KOPT-K1 (cell line): ENCODE data around the gene GALNTL6.

Experiments
- H3K27ac ChIP-seq: fragments of 200-600 bp; sonication (generic); 2 replicates; pipeline ENCODE4 v1.5.1; 2016; ENCODE audit warnings: antibody characterized with exemption, mild to moderate bottlenecking, low read depth, low read length; ENCODE audit not compliant: poor library complexity, severe bottlenecking
- H3K36me3 ChIP-seq: fragments of 200-600 bp; sonication (generic); 2 replicates; pipeline ENCODE4 v1.5.1; 2017; ENCODE audit warnings: antibody characterized with exemption, mild to moderate bottlenecking, low read length, moderate library complexity; ENCODE audit not compliant: insufficient read depth
- H3K9me3 ChIP-seq: fragments of 200-600 bp; sonication (generic); 2 replicates; pipeline ENCODE4 v1.5.1; 2017; ENCODE audit warnings: antibody characterized with exemption, low read length, mild to moderate bottlenecking; ENCODE audit not compliant: insufficient read depth, poor library complexity, severe bottlenecking

GALNTL6 gene

GRCh38 chr4:172758586-172759340 is 945.6 kb downstream of the GALNTL6 start:
- H3K36me3 ChIP-seq: no peaks in the 10 kb centered on the region
- H3K27ac ChIP-seq: no peak overlapping the region
- H3K9me3 ChIP-seq: no peaks in the 10 kb centered on the region

- Histone ChIP-seq H3K9me3 (no peaks in the 10 kb centered on the region), H3K27ac (no peak overlapping the region), H3K36me3 (no peaks in the 10 kb centered on the region)
These were observed 947.3 kb downstream of the GALNTL6 start for GRCh38 chr4:172760512-172760911.

GRCh38 chr4:172762895-172763294 is 949.7 kb downstream of the GALNTL6 start:
- Histone ChIP-seq H3K9me3 (no peaks in the 10 kb centered on the region), H3K27ac (no peak overlapping the region), H3K36me3 (no peaks in the 10 kb centered on the region)

- Histone ChIP-seq H3K9me3 (no peaks in the 10 kb centered on the region), H3K27ac (no peak overlapping the region)
These were observed 957.6 kb downstream of the GALNTL6 start for GRCh38 chr4:172770787-172771186.

GRCh38 chr4:172772781-172773180 is 959.6 kb downstream of the GALNTL6 start:
- Histone ChIP-seq H3K27ac (no peak overlapping the region), H3K36me3 (no peaks in the 10 kb centered on the region)

More at GRCh38 chr4:172770787-172771186, 957.6 kb downstream of the GALNTL6 start:
- H3K36me3 ChIP-seq: no peaks in the 10 kb centered on the region

GRCh38 chr4:172776203-172776861 is 963.1 kb downstream of the GALNTL6 start:
- Histone ChIP-seq H3K27ac (no peak overlapping the region), H3K9me3 (no peaks in the 10 kb centered on the region)

More at GRCh38 chr4:172772781-172773180, 959.6 kb downstream of the GALNTL6 start:
- no peaks in the 10 kb centered on the region for H3K9me3 ChIP-seq

GRCh38 chr4:172777729-172778431 is 964.7 kb downstream of the GALNTL6 start:
- H3K36me3 ChIP-seq: no peaks in the 10 kb centered on the region
- no peaks in the 10 kb centered on the region for H3K9me3 ChIP-seq
- no peak overlapping the region for H3K27ac ChIP-seq

More at GRCh38 chr4:172776203-172776861, 963.1 kb downstream of the GALNTL6 start:
- no peaks in the 10 kb centered on the region for H3K36me3 ChIP-seq

- Histone ChIP-seq H3K36me3 (no peaks in the 10 kb centered on the region), H3K9me3 (no peaks in the 10 kb centered on the region), H3K27ac (no peak overlapping the region)
These were observed 965.4 kb downstream of the GALNTL6 start for GRCh38 chr4:172778583-172778982.

GRCh38 chr4:172780566-172781081 is 967.4 kb downstream of the GALNTL6 start:
- no peak overlapping the region for H3K27ac ChIP-seq
- no peaks in the 10 kb centered on the region for H3K36me3 ChIP-seq

GRCh38 chr4:172785613-172786012 is 972.4 kb downstream of the GALNTL6 start:
- Histone ChIP-seq H3K36me3 (no peaks in the 10 kb centered on the region), H3K9me3 (no peaks in the 10 kb centered on the region), H3K27ac (no peak overlapping the region)

More at GRCh38 chr4:172780566-172781081, 967.4 kb downstream of the GALNTL6 start:
- no peaks in the 10 kb centered on the region for H3K9me3 ChIP-seq

- Histone ChIP-seq H3K36me3 (no peaks in the 10 kb centered on the region), H3K27ac (no peak overlapping the region), H3K9me3 (no peaks in the 10 kb centered on the region)
These were observed 973.0 kb downstream of the GALNTL6 start for GRCh38 chr4:172786039-172786792.

- Histone ChIP-seq H3K27ac (no peak overlapping the region), H3K9me3 (no peaks in the 10 kb centered on the region), H3K36me3 (no peaks in the 10 kb centered on the region)
These were observed 973.9 kb downstream of the GALNTL6 start for GRCh38 chr4:172787111-172787510.

GRCh38 chr4:172791841-172792240 is 978.6 kb downstream of the GALNTL6 start:
- no peaks in the 10 kb centered on the region for H3K36me3 ChIP-seq
- no peaks in the 10 kb centered on the region for H3K9me3 ChIP-seq
- no peak overlapping the region for H3K27ac ChIP-seq

GRCh38 chr4:172793565-172794306 is 980.5 kb downstream of the GALNTL6 start:
- Histone ChIP-seq H3K9me3 (no peaks in the 10 kb centered on the region), H3K27ac (no peak overlapping the region), H3K36me3 (no peaks in the 10 kb centered on the region)
